ENCODE data around the gene TUFT1. TPM values are rescaled to one million over a fixed set of nuclear protein-coding genes. Genes with fewer than 3 reads are reported as not detected.

The TUFT1 gene
- total RNA-seq, 1 experiment from 2014 or later, result 12.3 TPM

DNA sequence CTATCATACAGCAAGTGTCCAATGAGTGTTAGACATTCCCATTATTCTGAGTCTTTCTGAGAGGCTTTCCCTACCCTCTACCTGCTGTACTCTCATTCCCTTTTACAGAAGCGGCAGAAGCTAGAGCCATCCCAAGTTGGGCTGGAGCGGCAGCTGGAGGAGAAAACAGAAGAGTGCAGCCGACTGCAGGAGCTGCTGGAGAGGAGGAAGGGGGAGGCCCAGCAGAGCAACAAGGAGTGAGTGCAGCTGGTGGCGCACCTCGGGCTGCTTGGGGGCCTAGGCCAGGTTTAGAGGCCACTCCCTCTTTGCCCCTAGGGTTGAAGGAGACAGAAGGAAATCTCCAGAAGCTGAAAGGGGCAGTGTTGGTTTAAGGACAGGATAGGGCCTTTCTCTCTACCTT lies 16.8 kb upstream of the TUFT1 start (continued):
- no peak for TF ChIP-seq ZNF274 (IDR thresholded peaks at IDR 0.05; ENCODE audit: low read depth, low read length)
- no peak for TF ChIP-seq SRF (IDR thresholded peaks at IDR 0.05; ENCODE audit: low read depth)

DNA sequence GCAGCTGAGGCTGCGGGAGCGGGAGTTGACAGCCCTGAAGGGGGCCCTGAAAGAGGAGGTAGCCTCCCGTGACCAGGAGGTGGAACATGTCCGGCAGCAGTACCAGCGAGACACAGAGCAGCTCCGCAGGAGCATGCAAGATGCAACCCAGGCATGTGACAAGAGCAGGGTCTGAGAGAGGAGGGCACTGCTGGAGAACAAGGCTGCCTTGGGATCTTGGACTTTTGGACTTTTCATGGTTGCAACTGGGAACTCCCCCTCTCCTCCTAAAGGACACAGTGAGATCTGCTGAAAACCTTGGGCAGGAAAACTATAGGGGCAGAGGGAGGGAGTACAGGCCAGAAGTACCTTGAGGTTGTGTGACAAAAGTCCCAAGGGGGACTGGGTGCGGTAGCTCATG lies 15.4 kb upstream of the TUFT1 start:
- ATAC-seq, result no peak
- no peak for TF ChIP-seq TCF7L2 (IDR thresholded peaks at IDR 0.05; ENCODE audit: borderline replicate concordance, extremely low read depth, insufficient read depth, insufficient read length)
- TF ChIP-seq JUND (IDR thresholded peaks at IDR 0.05), result no peak
- TF ChIP-seq, protein P1, sequence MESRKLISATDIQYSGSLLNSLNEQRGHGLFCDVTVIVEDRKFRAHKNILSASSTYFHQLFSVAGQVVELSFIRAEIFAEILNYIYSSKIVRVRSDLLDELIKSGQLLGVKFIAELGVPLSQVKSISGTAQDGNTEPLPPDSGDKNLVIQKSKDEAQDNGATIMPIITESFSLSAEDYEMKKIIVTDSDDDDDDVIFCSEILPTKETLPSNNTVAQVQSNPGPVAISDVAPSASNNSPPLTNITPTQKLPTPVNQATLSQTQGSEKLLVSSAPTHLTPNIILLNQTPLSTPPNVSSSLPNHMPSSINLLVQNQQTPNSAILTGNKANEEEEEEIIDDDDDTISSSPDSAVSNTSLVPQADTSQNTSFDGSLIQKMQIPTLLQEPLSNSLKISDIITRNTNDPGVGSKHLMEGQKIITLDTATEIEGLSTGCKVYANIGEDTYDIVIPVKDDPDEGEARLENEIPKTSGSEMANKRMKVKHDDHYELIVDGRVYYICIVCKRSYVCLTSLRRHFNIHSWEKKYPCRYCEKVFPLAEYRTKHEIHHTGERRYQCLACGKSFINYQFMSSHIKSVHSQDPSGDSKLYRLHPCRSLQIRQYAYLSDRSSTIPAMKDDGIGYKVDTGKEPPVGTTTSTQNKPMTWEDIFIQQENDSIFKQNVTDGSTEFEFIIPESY (IDR thresholded peaks at IDR 0.05; ENCODE audit: extremely low read depth, insufficient replicate concordance, low read length), result no peak
- TF ChIP-seq FOSL1 (IDR thresholded peaks at IDR 0.05; ENCODE audit: low read depth), result no peak
- no peak for TF ChIP-seq RAD21 (IDR thresholded peaks at IDR 0.05; ENCODE audit: low read depth)
- no peak for TF ChIP-seq EZH2phosphoT487 (IDR thresholded peaks at IDR 0.05; ENCODE audit: borderline replicate concordance)
- TF ChIP-seq YY1 (IDR thresholded peaks at IDR 0.05; ENCODE audit: extremely low read depth, insufficient replicate concordance, low read depth, low read length), result no peak
- TF ChIP-seq EGR1 (IDR thresholded peaks at IDR 0.05; ENCODE audit: low read depth), result no peak
- TF ChIP-seq ZNF274 (IDR thresholded peaks at IDR 0.05; ENCODE audit: low read depth, low read length), result no peak
- TF ChIP-seq, protein P2, sequence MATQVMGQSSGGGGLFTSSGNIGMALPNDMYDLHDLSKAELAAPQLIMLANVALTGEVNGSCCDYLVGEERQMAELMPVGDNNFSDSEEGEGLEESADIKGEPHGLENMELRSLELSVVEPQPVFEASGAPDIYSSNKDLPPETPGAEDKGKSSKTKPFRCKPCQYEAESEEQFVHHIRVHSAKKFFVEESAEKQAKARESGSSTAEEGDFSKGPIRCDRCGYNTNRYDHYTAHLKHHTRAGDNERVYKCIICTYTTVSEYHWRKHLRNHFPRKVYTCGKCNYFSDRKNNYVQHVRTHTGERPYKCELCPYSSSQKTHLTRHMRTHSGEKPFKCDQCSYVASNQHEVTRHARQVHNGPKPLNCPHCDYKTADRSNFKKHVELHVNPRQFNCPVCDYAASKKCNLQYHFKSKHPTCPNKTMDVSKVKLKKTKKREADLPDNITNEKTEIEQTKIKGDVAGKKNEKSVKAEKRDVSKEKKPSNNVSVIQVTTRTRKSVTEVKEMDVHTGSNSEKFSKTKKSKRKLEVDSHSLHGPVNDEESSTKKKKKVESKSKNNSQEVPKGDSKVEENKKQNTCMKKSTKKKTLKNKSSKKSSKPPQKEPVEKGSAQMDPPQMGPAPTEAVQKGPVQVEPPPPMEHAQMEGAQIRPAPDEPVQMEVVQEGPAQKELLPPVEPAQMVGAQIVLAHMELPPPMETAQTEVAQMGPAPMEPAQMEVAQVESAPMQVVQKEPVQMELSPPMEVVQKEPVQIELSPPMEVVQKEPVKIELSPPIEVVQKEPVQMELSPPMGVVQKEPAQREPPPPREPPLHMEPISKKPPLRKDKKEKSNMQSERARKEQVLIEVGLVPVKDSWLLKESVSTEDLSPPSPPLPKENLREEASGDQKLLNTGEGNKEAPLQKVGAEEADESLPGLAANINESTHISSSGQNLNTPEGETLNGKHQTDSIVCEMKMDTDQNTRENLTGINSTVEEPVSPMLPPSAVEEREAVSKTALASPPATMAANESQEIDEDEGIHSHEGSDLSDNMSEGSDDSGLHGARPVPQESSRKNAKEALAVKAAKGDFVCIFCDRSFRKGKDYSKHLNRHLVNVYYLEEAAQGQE (IDR thresholded peaks at IDR 0.05; ENCODE audit: low read depth), result no peak
- no peak for TF ChIP-seq EZH2 (IDR thresholded peaks at IDR 0.05)
- TF ChIP-seq, protein P3, sequence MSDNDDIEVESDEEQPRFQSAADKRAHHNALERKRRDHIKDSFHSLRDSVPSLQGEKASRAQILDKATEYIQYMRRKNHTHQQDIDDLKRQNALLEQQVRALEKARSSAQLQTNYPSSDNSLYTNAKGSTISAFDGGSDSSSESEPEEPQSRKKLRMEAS (IDR thresholded peaks at IDR 0.05), result no peak
- TF ChIP-seq CBX3 (IDR thresholded peaks at IDR 0.05; ENCODE audit: low read depth), result no peak
- TF ChIP-seq CEBPB (IDR thresholded peaks at IDR 0.05; ENCODE audit: low read depth), result no peak
- no peak overlapping the region for H3K27ac ChIP-seq (ENCODE audit: low read depth, low read length)
- POLR2A ChIA-PET, result no interaction called here
- no peaks in the 10 kb centered on the region for H3K9me3 ChIP-seq (ENCODE audit: control insufficient read depth in 1 of 2, insufficient read depth in 1 of 2, low read depth in 1 of 2, low read length in 2 of 2)
- H3K27me3 ChIP-seq (ENCODE audit: insufficient read depth, low read length), result no peaks in the 10 kb centered on the region
- no peaks in the 10 kb centered on the region for H3K9me2 ChIP-seq (ENCODE audit: insufficient read depth)
- no peaks in the 10 kb centered on the region for H3K79me2 ChIP-seq (ENCODE audit: insufficient read depth, low read length)
- RAD21 ChIA-PET (ENCODE audit: low non-redundant PET in 1 of 2, low total read pairs in 2 of 2, uncharacterized antibody in 2 of 2, unreplicated experiment in 2 of 2), result no interaction called here
- H2AFZ ChIP-seq (ENCODE audit: low read depth, low read length, poor library complexity, severe bottlenecking), result no peak overlapping the region
- H3K4me2 ChIP-seq (ENCODE audit: low read length), result no peak overlapping the region
- H3K4me1 ChIP-seq (ENCODE audit: control insufficient read depth in 1 of 2, insufficient read depth in 2 of 2, low read length in 2 of 2), result no peaks in the 10 kb centered on the region
- no peaks in the 10 kb centered on the region for H4K20me1 ChIP-seq (ENCODE audit: insufficient read depth)
- CTCF ChIA-PET, result no interaction called here
- H3K9ac ChIP-seq (ENCODE audit: low read length), result no peak overlapping the region
- BruUV-seq (replicated peaks), result no TSS peak
- no peak for DNase-seq (ENCODE audit: low read depth, low spot score)
- H3K36me3 ChIP-seq (ENCODE audit: control insufficient read depth in 1 of 2, insufficient read depth in 2 of 2, low read length in 2 of 2), result peaks cover 15 to 20% of the 10 kb centered on the region in 2 experiments; a peak in 3 of 4 replicates
- intact Hi-C loops (cut with micrococcal nuclease), result no loop called here
- no peak overlapping the region for H3K4me3 ChIP-seq (replicated peaks in 1 of 2; ENCODE audit: low read depth in 1 of 2, low read length in 2 of 2)
